Pons (tissue), 1 donor: ENCODE measurements around the gene LRRN3.

Source experiments
- DNase-seq: peaks from one replicate; pipeline ENCODE4 v3.0.0-alpha.2; 2016; ENCODE audit warnings: low spot score

The LRRN3 gene

GRCh38 chr7:111168182-111168581 lies 77.3 kb downstream of the LRRN3 start:
- DNase-seq = no peak

GRCh38 chr7:111172564-111173257 lies 81.8 kb downstream of the LRRN3 start:
- DNase-seq = no peak

GRCh38 chr7:111173528-111173927 lies 82.6 kb downstream of the LRRN3 start:
- no peak for DNase-seq

- DNase-seq = no peak
These were observed 83.1 kb downstream of the LRRN3 start for GRCh38 chr7:111173990-111174389.

- no peak for DNase-seq
These were observed 83.6 kb downstream of the LRRN3 start for GRCh38 chr7:111174510-111174909.
